Measurements from ENCODE around the gene FCGR2B.

GRCh38 chr1:161709373-161709772 lies 46.4 kb downstream of the FCGR2B start:
- TF ChIP-seq CTCF (IDR thresholded peaks at IDR 0.05) (no peak), EP300 (IDR thresholded peaks at IDR 0.05) (no peak), POLR2A (IDR thresholded peaks at IDR 0.05) (no peak)
